ENCODE results near the gene TMEM269.
"Not testable (repeated sequence)": the region's sequence is repeated elsewhere in the genome, so short reads cannot be mapped to it uniquely, and the experiment has no call there.

Gene TMEM269

DNA sequence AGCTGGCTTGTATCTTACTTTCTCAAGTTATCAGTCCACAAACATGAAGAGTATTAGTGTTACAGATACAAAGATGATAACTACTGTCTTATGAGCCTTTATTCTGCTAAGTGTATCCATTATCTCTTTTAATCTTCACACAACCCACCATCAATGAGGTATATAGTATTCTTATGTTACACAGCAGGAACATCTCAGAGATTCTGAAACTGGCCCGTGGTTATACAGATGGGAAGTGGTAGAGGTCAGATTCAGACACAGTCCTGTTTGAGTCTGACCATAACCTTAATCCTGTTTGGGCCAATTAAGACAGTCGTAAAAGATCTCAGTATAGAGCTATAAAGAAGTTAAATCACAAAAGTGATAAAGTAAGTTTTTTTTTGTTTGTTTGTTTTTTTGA lies 5.1 kb upstream of the TMEM269 start:
- no peak for DNase-seq

DNA sequence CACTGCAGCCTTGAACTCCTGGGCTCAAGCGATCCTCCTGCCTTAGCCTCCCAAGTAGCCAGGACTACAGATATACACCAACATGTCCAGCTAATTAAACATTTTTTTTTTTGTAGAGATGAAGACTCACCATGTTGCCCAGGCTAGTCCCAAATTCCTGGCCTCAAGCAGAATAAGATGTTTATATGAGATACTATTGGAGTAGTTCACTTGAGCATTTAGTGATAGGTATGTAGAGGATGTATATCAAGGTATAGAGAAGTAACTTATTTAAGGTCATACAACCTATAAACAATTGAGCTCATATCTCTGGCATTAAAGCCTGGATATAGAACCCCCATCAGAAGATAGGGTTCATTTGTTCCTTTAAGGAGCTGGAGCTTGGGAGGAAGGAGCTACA lies 4.6 kb upstream of the TMEM269 start:
- DNase-seq: no peak

DNA sequence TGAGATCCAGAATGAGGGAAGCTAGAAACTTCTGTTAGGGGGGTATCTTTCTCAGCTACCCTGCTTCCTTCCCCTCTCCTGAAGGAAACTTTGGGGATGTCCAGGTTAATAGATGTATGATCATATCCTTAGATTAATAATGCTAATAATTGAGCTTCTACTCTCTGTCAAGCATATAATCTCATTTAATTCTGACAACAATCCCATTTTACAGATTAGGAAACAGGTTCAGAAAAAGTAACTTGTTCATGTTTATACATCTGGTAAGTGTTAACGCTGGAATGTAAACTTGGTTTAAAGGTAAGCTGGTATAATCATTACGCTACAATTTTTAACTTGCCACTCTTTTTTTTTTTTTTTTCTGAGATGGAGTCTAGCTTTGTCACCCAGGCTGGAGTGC lies 1.7 kb upstream of the TMEM269 start:
- DNase-seq: no peak

DNA sequence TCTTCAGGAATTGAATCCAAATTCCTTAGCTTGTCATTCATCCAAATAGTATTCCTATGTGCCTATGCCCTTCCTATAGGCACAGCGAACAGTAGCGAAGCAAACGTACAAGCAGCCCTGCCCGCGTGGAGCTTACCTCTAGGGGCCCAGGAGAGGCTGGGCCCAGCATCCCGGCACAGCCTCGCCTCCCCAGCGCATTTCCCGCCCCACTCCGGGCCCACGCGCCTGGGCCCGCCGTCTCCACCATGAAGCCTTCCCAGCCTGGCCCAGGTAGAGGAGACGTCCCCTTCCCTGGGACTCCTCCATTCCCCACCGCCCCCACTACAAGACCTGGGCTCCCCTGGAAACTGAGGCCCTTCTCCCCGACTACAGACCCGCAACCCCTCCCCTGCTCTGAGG lies 245 bp upstream of the TMEM269 start:
- DNase-seq: no peak

DNA sequence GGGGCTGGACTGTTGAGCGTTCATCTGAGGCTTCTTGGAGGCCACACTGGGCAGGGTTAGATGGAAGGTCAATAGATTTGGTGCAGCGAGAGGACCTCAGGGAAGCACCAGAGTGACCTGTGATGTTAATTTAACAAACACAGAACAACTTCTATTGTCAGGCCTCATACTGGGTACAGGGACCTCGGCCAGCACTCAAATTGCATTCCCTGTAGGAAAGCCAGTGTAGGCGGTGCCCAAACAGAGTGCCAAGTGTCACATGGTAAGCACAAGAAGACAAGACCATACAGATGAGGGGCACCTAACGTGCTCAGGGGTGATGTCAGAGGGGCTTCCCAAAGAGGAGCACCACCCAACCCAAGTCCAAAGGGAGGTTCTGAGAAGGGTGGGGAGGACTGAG lies 1.3 kb downstream of the TMEM269 start:
- no peak for DNase-seq

DNA sequence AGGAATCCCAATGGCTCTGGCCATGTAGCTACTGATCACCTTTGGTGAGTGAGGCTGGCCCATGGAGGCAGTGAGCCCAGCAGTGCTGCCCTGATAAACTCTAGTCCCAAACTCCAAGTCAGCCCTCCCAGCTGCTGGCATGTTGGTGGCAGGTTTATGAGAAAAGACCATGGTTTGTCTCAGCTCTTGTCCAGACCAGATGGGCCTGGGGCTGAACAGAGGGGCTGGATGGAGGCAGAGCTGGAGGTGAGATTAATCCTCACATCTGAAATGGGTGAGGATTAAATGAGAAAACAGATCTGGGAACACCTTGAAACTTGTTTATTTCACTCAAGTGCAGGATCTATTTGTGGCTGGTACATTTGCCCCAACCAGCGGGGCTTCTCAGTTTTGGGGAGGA lies 3.2 kb downstream of the TMEM269 start:
- no peak for DNase-seq

DNA sequence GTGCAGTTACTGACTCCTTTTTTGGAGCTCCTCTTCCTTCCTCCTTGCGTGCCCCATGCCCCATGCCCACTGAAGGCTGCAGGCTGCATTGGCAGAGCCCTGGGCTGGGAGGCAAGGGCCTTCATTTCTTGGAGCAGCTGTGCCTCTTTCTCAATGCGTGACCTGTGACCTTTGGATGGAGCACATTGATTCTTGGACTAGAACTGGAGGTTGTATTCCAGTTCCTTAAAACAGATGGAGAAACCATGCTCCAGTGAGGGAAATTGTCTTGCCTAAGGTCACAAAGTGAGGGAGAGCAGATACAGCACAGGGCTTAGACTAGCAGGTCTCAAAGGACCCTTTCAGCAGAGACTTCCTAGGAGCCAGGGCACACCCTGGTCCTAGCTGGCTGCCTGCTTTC lies 9.0 kb downstream of the TMEM269 start:
- DNase-seq: no peak

DNA sequence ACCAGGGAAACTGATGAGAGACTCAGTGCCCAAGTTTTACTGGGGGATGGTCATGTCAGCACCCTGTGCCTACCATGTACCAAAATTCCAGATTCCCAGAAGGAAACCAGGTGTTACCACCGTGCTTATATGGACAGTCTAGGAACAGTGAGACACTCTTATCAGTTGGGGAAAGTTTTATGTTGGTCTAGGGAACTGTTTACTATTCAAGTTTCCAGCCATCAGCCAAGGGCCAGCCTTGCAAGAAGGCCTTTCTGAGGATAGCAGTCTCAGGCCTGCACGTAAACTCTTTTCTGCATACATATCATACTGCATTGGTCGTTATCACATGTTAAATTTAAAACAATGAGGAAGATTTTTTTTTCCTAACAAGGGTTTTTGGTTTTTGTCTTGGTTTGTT lies 12.6 kb downstream of the TMEM269 start:
- no peak for DNase-seq

DNA sequence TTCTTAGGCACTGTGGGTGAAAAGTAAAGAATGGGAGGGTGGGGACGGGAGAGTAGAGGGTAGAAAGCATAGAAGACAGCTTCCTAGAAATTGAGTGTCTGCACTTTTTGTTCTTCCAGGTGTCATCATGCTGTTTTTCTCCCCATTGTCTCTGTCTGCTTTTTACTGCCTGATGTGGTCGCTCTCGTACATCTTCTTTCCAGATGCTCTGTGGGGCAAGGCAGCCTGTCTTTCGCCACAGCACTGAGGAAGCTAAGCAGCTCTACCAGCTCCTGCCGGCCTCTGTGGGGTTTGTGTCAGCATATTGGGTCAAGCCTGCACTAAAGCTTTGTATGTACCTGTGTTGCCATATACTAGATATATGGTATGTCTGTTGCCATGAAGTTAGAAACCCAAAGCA lies 13.2 kb downstream of the TMEM269 start:
- no peak for DNase-seq

DNA sequence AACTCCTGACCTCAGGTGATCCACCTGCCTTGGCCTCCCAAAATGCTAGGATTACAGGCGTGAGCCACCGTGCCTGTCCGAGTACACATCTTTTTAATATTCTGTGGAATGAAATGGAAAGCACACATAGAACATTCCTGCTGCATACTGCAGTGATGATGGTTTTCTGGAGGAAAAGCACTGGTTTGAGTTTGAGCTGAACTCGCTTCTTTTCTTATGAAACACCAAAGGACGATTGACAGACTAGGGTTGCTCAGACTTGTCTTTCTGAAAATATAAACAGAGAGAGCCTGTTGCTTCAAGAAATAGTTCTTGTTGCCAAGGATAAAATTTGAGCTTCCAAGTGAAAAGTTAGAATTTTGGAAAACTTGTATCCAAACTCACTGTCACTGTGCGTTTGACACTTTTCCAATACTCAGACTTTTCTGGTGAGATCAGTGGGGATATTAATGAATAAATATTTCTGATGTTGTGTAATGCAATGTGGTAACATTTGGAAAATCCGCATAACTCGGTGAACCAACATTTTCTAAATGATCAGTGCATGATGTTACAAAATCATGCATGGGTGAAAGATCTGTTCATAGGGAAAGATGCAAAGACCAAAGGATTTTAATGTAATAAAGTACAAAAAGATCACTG lies 17.2 kb downstream of the TMEM269 start:
- no peak for DNase-seq

DNA sequence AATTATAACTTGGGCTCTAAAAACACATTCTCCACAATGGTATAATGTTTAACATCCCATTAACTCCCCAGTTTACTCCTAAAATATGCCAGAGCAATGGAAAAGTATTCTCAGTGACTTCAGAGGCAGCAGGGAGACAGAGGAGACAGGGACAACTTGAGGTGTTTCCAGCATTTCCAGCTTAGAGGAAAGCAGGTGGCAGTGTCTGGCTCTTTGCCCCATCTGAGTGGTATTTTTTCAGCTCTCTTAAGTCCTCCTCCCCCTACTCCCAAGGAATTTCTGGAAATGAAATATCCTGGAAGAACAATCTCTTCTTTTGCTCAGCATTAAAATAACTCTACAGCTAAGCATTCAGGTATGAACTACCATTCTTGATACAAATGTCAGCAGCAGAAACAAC lies 21.4 kb downstream of the TMEM269 start:
- no peak for DNase-seq

DNA sequence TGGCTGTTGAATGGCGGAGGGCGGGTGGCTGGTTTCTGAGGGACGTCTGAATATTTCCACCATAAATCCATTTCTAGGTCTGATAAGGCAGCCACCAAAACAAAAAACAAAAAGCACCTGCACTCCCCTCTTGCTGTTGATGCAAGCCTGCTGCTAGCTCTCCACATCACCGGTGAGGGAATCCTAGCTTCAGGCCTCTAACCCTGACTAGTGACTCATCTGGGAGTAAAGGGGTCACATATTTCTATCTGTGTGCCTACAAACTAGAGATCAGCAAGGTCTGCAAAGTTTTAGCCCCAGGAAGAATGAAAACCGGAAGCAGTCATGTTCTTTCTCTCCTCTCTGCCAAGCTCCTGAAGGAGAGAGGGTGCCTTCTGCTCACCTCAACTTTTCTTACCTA lies 21.8 kb downstream of the TMEM269 start:
- no peak for DNase-seq

DNA sequence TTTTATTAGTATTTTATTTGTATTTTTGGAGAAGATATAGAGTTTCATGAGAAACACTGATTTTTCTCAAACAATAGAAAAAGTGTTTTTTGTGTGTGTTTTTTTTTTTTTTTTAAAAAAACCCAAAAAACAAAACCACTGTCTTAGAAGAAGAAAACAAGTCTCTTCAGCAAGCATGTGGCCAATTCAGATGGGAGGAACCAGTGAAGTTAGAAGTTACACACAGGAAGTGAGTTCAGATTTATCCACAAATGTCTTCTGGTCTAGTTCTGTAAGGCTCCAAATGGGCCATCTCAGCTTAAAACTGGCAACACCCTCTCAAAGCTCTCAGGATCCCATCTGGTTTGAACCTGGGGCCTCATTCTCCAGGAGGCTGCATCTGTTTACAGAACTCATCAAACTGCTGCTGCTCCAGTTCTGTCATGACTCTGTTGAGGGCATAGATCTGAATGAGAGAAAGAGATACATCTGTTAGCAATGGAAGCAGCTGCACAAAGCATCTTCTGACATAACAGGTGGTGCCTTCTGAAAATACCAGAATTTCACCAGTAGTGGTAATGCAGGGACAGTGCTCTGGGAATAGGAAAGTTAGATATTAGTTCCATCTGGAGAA lies 22.4 kb downstream of the TMEM269 start:
- DNase-seq: no peak

DNA sequence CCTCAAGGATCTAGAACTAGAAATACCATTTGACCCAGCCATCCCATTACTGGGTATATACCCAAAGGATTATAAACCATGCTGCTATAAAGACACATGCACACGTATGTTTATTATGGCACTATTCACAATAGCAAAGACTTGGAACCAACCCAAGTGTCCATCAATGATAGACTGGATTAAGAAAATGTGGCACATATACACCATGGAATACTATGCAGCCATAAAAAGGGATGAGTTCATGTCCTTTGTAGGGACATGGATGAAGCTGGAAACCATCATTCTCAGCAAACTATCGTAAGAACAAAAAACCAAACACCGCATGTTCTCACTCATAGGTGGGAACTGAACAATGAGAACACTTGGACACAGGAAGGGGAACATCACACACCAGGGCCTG lies 30.0 kb downstream of the TMEM269 start:
- not testable (repeated sequence) for DNase-seq

DNA sequence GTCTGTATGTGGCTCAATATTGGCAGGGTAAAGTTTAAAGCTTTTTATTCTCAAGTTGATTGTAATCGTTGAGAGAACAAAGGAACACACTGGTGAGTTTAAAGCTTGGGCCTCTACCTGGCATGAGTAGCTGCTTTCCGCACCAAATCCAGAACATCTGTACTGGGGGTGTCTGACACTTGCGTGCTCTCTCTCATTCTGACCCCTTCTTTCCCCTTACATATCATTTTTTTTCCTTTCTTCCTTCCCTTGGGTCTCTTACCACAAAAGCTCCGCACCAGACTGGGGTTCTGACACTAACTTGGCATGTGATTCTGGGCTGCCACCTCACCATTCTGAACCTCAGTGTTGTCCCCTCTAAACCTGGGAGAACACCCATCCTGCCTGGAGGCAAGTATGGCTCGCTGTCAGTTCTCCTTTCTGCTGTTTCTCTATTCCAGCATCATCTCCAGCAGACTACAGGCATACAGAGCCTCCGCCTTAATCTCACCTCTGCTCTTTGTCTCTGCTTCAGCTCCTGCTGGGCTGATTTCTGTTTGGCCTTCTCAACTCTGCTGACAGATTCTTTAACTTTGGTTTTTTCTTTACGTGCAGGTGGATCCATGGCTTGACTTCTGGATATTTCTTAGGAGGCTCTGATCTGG lies 31.3 kb downstream of the TMEM269 start:
- peak; percentile 44 for DNase-seq

DNA sequence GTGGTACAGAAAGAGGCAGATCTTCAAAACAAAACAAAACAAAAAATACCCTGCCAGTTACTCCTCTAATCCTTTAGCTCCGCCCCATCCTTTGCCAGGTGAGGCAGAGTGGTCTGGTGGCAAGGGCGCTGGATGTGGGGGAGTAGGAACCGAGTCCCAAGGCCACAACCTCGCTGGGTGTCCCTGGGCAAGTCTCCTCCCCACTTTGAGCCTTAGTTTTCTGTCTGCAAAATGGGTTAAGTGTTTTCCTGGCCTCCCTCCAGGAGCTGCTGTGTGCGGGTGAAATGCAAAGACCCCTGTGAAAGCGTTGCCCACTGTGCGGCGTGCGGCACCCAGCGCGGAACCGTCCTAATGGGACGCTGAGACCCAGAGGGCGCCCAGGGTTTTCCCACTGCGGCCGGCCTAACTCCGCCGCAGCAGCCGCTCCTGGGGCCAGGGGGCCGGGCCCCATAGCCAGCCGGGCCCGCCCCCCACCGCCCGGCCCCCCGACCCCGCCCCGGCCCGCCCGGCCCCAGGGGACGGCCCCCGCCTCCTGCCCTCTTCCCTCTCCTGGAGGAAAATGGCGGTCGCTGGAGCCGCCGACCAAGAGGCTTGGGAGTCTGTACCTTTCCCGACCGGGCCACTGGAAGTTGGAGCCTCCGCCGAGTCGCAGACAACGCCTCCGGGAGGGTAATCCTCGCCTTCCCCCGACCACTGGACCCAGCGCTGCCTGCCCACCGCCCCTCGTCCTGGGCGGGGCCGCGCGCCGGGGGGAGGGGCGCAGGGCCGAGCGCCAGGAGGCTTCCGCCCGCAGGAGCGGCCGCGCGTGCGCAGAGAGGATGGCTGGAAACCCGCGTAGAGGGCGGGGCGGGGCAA lies 32.0 kb downstream of the TMEM269 start, which contains the start of the genes ERMAP and SVBP:
TSS of gene ERMAP (plus strand) at position 538 of the 855 bp plus-strand sequence. CDS start 13,327 bp downstream, outside the sequence.
TSS of gene SVBP (minus strand) at position 813 of the 855 bp plus-strand sequence. CDS start 853 bp downstream, outside the sequence.
- peak; percentile 94 for DNase-seq

DNA sequence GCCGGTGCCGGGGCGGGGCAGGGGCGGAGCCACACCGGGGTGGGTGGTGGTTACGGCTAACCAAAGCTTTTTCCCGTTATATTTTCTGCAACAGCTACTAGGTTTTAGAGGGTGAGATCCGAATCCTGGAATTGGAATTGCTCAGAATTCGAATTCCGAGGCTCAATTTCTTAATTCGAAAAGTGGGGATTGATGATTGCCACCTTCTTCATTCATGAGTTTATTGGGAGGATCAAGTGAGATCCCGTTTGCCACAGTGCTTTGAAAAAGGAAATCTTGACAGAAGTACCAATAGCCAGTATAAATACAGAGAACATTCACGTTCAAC lies 32.6 kb downstream of the TMEM269 start:
- DNase-seq: no peak

DNA sequence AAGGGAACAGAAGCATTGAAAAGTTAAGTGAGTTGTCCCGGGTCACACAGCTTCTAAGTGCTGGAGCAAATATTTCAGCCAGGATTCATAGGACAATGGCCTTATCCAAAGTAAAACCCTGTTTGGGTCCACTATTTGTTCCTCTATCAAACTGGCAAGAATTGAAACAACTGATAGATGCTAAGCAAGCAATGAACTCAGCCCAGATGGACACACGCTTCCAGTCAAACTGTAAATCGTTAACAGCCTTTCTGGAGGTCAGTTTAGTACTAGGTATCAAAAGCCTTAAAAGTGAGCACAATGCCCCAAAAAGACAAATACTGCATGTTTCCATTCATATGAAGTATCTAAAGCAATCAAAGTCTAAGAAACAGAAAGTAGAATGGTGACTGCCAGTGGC lies 33.2 kb downstream of the TMEM269 start:
- no peak for DNase-seq

DNA sequence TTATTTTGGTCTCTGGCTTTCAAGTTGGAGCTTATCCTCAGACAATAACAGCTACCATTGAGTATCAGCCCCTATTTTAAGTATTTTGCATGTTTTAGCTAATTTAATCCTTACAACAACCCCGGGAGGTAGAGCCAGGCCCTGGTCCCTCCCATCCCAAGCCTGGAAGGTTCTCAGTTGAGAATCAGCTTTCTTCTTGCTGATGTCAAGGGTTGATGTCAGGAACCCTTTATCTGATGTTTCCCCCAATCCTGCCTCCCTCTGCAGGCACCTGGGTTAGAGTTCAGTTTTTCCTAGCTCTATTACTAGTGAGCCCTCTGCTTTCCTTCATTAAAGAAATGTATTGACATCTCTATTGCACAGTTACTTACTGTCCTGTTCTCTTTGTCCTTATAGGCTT lies 36.0 kb downstream of the TMEM269 start:
- DNase-seq: no peak

DNA sequence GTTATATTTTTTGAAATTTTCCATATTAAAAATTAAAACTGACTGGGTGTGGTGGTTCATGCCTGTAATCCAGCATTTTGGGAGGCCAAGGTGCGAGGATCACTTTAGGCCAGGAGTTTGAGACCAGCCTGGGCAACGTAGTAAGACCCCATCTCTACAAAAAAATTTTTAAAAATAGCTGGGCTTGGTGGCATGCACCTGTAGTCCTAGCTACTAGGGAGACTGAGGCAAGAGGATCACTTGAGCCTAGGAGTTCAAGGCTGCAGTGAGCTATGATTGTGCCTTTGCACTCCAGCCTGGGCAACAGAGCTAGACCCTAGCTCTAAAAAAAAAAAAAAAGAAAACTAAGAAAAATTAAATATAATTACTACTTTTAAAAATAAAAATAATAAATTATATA lies 36.9 kb downstream of the TMEM269 start:
- DNase-seq: no peak

DNA sequence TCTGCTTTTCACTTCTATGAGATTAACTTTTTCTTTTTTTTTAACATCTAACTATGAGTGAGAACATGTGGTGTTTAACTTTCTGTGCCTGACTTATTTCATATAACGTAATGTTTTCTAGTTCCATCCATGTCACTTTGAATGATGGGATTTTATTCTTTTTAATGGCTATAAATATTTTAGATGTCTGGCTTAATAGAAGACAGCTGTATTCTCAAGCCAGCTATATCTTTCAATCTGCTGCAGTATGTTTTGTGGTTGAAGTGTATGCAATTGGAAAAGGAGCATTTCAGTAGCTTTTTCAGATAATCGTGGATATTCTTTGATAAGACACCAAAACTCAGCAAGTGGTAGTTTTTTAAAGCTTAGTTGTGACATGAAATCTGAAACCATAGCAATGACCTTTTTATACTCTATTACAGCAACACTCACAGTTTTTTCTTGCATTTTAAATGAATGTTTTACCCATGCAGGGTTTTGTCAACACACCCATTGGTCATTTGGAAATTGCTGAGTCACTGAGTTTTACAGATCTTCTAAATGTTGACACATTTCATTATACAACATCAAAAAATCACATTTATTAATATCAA lies 38.1 kb downstream of the TMEM269 start:
- DNase-seq: no peak

DNA sequence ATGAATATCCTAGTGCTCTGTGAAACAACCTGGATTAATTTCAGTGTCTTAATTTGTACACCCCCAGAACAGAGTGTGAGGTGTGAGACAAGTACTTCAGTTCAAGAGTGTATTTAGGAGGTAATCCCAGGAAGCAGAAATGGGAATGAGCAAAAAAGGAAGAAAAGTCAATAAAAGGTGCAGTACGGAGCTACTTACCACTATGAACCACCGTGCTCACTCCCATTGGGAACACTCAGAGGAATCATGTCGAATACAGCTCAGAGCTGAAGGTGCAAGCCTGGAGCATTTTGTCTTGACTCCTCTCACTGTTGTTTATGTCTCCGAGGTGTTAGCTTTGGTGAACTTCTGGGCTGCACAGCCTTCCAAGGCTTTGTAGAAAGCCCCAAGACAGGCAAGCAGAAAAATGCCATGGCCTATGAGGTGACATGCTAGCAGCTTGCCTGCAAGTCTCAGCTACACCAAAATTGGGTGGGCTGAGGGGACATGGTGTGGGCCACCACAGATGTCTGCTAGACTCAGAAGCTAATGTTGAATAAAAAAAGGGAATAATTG lies 39.8 kb downstream of the TMEM269 start:
- DNase-seq: peak; percentile 23

All from NCI-H2029 (cell line).